ENCODE data around the gene NKX1-2.
"Not testable (repeated sequence)": the region's sequence is repeated elsewhere in the genome, so short reads cannot be mapped to it uniquely, and the experiment has no call there.

The NKX1-2 gene

GRCh38 chr10:124449170-124450011, 444 bp downstream of the NKX1-2 start:
- no peak for DNase-seq

- no peak for DNase-seq
Observed at GRCh38 chr10:124448696-124449169, 1.1 kb downstream of the NKX1-2 start.

GRCh38 chr10:124447751-124448466, 1.9 kb downstream of the NKX1-2 start:
- no peak for DNase-seq

GRCh38 chr10:124446830-124447750, 2.7 kb downstream of the NKX1-2 start:
- no peak for DNase-seq

- not testable (repeated sequence) for DNase-seq
Observed at GRCh38 chr10:124441694-124442093, 8.1 kb downstream of the NKX1-2 start.

- no peak for DNase-seq
Observed at GRCh38 chr10:124436191-124436638, 13.6 kb downstream of the NKX1-2 start.

GRCh38 chr10:124435683-124436082, 14.2 kb downstream of the NKX1-2 start:
- not testable (repeated sequence) for DNase-seq

- DNase-seq: no peak
Observed at GRCh38 chr10:124433461-124433860, 16.4 kb downstream of the NKX1-2 start.

GRCh38 chr10:124430077-124430476, 19.8 kb downstream of the NKX1-2 start:
- no peak for DNase-seq

- no peak for DNase-seq
Observed at GRCh38 chr10:124429576-124429975, 20.3 kb downstream of the NKX1-2 start.

GRCh38 chr10:124428207-124428777, 21.5 kb downstream of the NKX1-2 start:
- DNase-seq: no peak

- DNase-seq: no peak
Observed at GRCh38 chr10:124425227-124425962, 24.4 kb downstream of the NKX1-2 start.

- no peak for DNase-seq
Observed at GRCh38 chr10:124423813-124424212, 26.0 kb downstream of the NKX1-2 start.

GRCh38 chr10:124422742-124423141, 27.1 kb downstream of the NKX1-2 start:
- DNase-seq: no peak

GRCh38 chr10:124420254-124420653, 29.6 kb downstream of the NKX1-2 start:
- no peak for DNase-seq

GRCh38 chr10:124419635-124420034, 30.2 kb downstream of the NKX1-2 start:
- DNase-seq: no peak

GRCh38 chr10:124418726-124419501, 30.9 kb downstream of the NKX1-2 start, which contains the start of gene OAT:
OAT (minus strand) TSS chr10:124418923; CDS start chr10:124412171, 6,752 bp downstream.
- DNase-seq: peak; percentile 93

- DNase-seq: peak; percentile 20
Observed at GRCh38 chr10:124417895-124418725, 31.7 kb downstream of the NKX1-2 start.

- no peak for DNase-seq
Observed at GRCh38 chr10:124416733-124417132, 33.1 kb downstream of the NKX1-2 start.

GRCh38 chr10:124415210-124415609, 34.6 kb downstream of the NKX1-2 start:
- no peak for DNase-seq

Measured in activated CD4-positive, alpha-beta T cell treated with anti-CD3 and anti-CD28 coated beads for 1 hour (primary cell).